HepG2 (cell line): ENCODE data around the gene GJA9.

Experiments used
- ELF1 ChIP-seq: sonication (generic); formaldehyde crosslinking; IDR thresholded peaks from 2 replicates; pipeline ENCODE4 v1.4.0; 2020; ENCODE audit warnings: missing genetic modification reagents
- ERF ChIP-seq: IDR thresholded peaks from 2 replicates; pipeline ENCODE4 v1.6.1; 2018; ENCODE audit warnings: missing biosample characterization, missing genetic modification reagents
- EZH2 ChIP-seq: conservative IDR thresholded peaks from 2 replicates; pipeline ENCODE4 v1.6.1; 2012; ENCODE audit warnings: mild to moderate bottlenecking, low read depth, low read length, moderate library complexity
- NFE2 ChIP-seq: sonication (generic); formaldehyde crosslinking; IDR thresholded peaks from 2 replicates; pipeline ENCODE4 v1.4.0; 2020; ENCODE audit warnings: missing genetic modification reagents
- REST ChIP-seq, 2 experiments: IDR thresholded peaks; 2 replicates each; pipeline ENCODE4 v1.6.1; 2011 to 2012; ENCODE audit warnings: low read length in 2 of 2, borderline replicate concordance in 1 of 2, low read depth in 1 of 2, mild to moderate bottlenecking in 1 of 2, moderate library complexity in 1 of 2
- SMC3 ChIP-seq: IDR thresholded peaks from 2 replicates; pipeline ENCODE4 v1.6.1; 2011; ENCODE audit warnings: low read length, improper control_type of control experiment
- SP1 ChIP-seq, 2 experiments: fragments of 450-650 bp in 1 of 2; sonication (generic) in 1 of 2; formaldehyde crosslinking in 1 of 2; IDR thresholded peaks; 2 replicates each; pipeline versions ENCODE4 v1.4.0 to v1.6.1; 2016 to 2020; ENCODE audit warnings: missing genetic modification reagents in 1 of 2
- STAG1 ChIP-seq: sonication (generic); formaldehyde crosslinking; IDR thresholded peaks from 2 replicates; pipeline ENCODE4 v1.4.0; 2020; ENCODE audit warnings: missing genetic modification reagents
- ZKSCAN1 ChIP-seq: fragments of 150-350 bp; IDR thresholded peaks from 2 replicates; pipeline ENCODE4 v1.6.1; 2014; ENCODE audit warnings: low read length
- ZNF224 ChIP-seq: sonication (generic); formaldehyde crosslinking; IDR thresholded peaks from 2 replicates; pipeline ENCODE4 v1.5.0; 2020; ENCODE audit warnings: mild to moderate bottlenecking, missing genetic modification reagents
- ZSCAN25 ChIP-seq: sonication (generic); formaldehyde crosslinking; IDR thresholded peaks from 2 replicates; pipeline ENCODE4 v1.8.0; 2022; ENCODE audit warnings: mild to moderate bottlenecking, missing genetic modification reagents

DNA sequence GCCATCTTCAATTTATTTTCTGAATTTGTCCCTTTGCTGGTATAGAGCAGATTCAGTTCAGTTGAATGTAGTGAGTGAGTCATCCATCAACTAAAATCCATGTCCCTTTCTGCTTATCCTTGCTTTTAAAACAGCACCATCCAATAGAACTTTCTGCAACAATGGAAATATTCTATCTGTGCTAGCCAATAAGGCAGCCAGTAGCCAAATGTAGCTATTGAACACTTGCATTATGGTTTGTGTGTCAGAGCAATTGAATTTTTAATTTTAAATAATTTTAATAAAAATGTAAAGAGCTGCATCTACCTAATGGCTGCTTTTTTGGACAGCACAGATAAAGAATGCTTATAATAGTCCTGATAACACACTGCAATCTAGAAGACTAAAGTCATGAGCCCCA lies at the start of gene GJA9:
- no peak for TF ChIP-seq ZNF224 (CRISPR knock-in tag)
- no peak for TF ChIP-seq STAG1 (CRISPR knock-in tag)
- TF ChIP-seq SMC3: no peak
- no peak for TF ChIP-seq REST (IDR thresholded peaks at IDR 0.05; ENCODE audit: borderline replicate concordance in 1 of 2, low read depth in 1 of 2, low read length in 2 of 2)
- no peak for TF ChIP-seq NFE2
- no peak for TF ChIP-seq ZSCAN25 (CRISPR knock-in tag)
- no peak for TF ChIP-seq ELF1
- TF ChIP-seq ZKSCAN1: no peak
- no peak for TF ChIP-seq ERF (CRISPR knock-in tag)
- no peak for TF ChIP-seq SP1 (IDR thresholded peaks at IDR 0.05)
- TF ChIP-seq SP1 (CRISPR knock-in tag; IDR thresholded peaks at IDR 0.05): no peak
- no peak for TF ChIP-seq EZH2
